CD4-positive, alpha-beta T cell (primary cell): ENCODE results near the gene TBC1D16. TPM values are rescaled to one million over a fixed set of nuclear protein-coding genes. Genes with fewer than 3 reads are reported as not detected.
A peak's percentile ranks its signal among the peaks of the same experiment; 100 is the strongest.

ENCODE experiments used
- ATAC-seq: fragments of 200-7000 bp; cut with Tn5 transposase; one replicate; pipeline ENCODE4 v1.10.0; 2022; ENCODE audit warnings: mild to moderate bottlenecking; ENCODE audit not compliant: poor library complexity
- CTCF ChIA-PET: fragments of 350-600 bp; sonication (Branson Sonifier 250); formaldehyde crosslinking; loops from one replicate; lab custom pipeline; 2021; ENCODE audit warnings: antibody characterized with exemption, inconsistent platforms; lab: Charles Lee
- POLR2A ChIA-PET: fragments of 350-600 bp; sonication (Branson Sonifier 250); formaldehyde crosslinking; loops from one replicate; lab custom pipeline; 2021; ENCODE audit warnings: antibody characterized with exemption, inconsistent platforms; lab: Charles Lee
- DNase-seq, 14 experiments: peaks; one replicate each; pipeline ENCODE4 v3.0.0-alpha.2; 2013 to 2020; ENCODE audit warnings: mixed read lengths in 2 of 14
- H3K27ac ChIP-seq, 2 donors: one replicate each; pipeline versions ENCODE4 v1.5.1 to v1.7.0; 2013; ENCODE audit warnings: low read length in 2 of 2, low read depth in 1 of 2, mild to moderate bottlenecking in 1 of 2
- H3K27me3 ChIP-seq, 2 experiments: 1 replicate in 1 of 2; 2 replicates in 1 of 2; pipeline versions ENCODE4 v1.6.1 to v1.7.0; 2013; ENCODE audit warnings: low read length in 2 of 2, control low read depth in 1 of 2, mild to moderate bottlenecking in 1 of 2, moderate library complexity in 1 of 2; ENCODE audit not compliant: insufficient read depth in 2 of 2, control insufficient read depth in 1 of 2
- H3K36me3 ChIP-seq: one replicate; pipeline ENCODE4 v1.6.1; 2013; ENCODE audit warnings: low read length, control low read depth; ENCODE audit not compliant: insufficient read depth
- H3K4me1 ChIP-seq: one replicate; pipeline ENCODE4 v1.6.1; 2013; ENCODE audit warnings: low read length, control low read depth; ENCODE audit not compliant: insufficient read depth
- H3K4me3 ChIP-seq: one replicate; pipeline ENCODE4 v1.5.1; 2013; ENCODE audit warnings: mild to moderate bottlenecking, low read length, moderate library complexity
- H3K9me3 ChIP-seq, 2 experiments: 1 replicate in 1 of 2; 2 replicates in 1 of 2; pipeline versions ENCODE4 v1.6.1 to v1.7.0; 2013; ENCODE audit warnings: low read length in 2 of 2, mild to moderate bottlenecking in 2 of 2, control low read depth in 1 of 2, moderate library complexity in 1 of 2; ENCODE audit not compliant: control insufficient read depth in 1 of 2, insufficient read depth in 1 of 2
- H3K27ac Mint-ChIP-seq: one replicate; pipeline ENCODE4 v1.8.0; 2020; ENCODE audit warnings: mixed read lengths
- H3K27me3 Mint-ChIP-seq: one replicate; pipeline ENCODE4 v1.8.0; 2021; ENCODE audit warnings: mixed read lengths
- H3K36me3 Mint-ChIP-seq: one replicate; pipeline ENCODE4 v1.8.0; 2021; ENCODE audit warnings: low read depth, mixed read lengths
- H3K4me1 Mint-ChIP-seq: one replicate; pipeline ENCODE4 v1.8.0; 2021; ENCODE audit warnings: low read depth, mixed read lengths
- H3K4me3 Mint-ChIP-seq: one replicate; pipeline ENCODE4 v1.8.0; 2020; ENCODE audit warnings: mild to moderate bottlenecking, mixed read lengths
- H3K9me3 Mint-ChIP-seq: one replicate; pipeline ENCODE4 v1.8.0; 2020; ENCODE audit warnings: mixed read lengths
- CTCF ChIP-seq: fragments of 200-600 bp; IDR thresholded peaks from one replicate; pipeline ENCODE4 v1.8.0; 2022; ENCODE audit warnings: antibody characterized with exemption, mild to moderate bottlenecking
- intact Hi-C, 2 experiments: fragments of 100-400 bp; cut with DNase I in 1 of 2; cut with micrococcal nuclease in 1 of 2; formaldehyde crosslinking; loops; one replicate each; pipeline versions ENCODE4 v1.15.1 to v1.9.0; 2023 to 2025; cut with DNase I, micrococcal nuclease
- total RNA-seq, 174 experiments: library from RNA in 2 of 174; stranded (reverse) in 2 of 174; gene quantifications; one replicate each; pipeline ENCODE4 v1.2.3 and lab custom pipeline; 2021 to 2026

Gene TBC1D16
- total RNA-seq, 2 experiments from 2014 or later = 1.9 to 2.5 TPM

GRCh38 chr17:79944821-79945391, 90.8 kb downstream of the TBC1D16 start:
- Mint-ChIP-seq H3K4me1 (peaks cover 7% of the 10 kb centered on the region), H3K27me3 (no peaks in the 10 kb centered on the region), H3K4me3 (no peak overlapping the region), H3K36me3 (no peaks in the 10 kb centered on the region), H3K9me3 (no peaks in the 10 kb centered on the region), H3K27ac (no peak overlapping the region)
- ATAC-seq = no peak
- peaks cover 13% of the 10 kb centered on the region for H3K4me1 ChIP-seq
- H3K27me3 ChIP-seq = no peaks in the 10 kb centered on the region
- no peak for TF ChIP-seq CTCF
- H3K27ac ChIP-seq = no peak overlapping the region
- H3K36me3 ChIP-seq = no peaks in the 10 kb centered on the region
- POLR2A ChIA-PET = no interaction called here
- no peak overlapping the region for H3K4me3 ChIP-seq
- intact Hi-C loops = no loop called here
- peak in 1 of 14 experiments; percentile 14 for DNase-seq
- H3K9me3 ChIP-seq = no peaks in the 10 kb centered on the region
- CTCF ChIA-PET = no interaction called here

GRCh38 chr17:79944251-79944812, 91.3 kb downstream of the TBC1D16 start:
- Histone ChIP-seq H3K27ac (no peak overlapping the region), H3K4me1 (peaks cover 13% of the 10 kb centered on the region), H3K27me3 (no peaks in the 10 kb centered on the region), H3K9me3 (no peaks in the 10 kb centered on the region), H3K36me3 (no peaks in the 10 kb centered on the region), H3K4me3 (no peak overlapping the region)
- Mint-ChIP-seq H3K27me3 (no peaks in the 10 kb centered on the region), H3K36me3 (no peaks in the 10 kb centered on the region), H3K27ac (no peak overlapping the region), H3K9me3 (no peaks in the 10 kb centered on the region), H3K4me3 (no peak overlapping the region), H3K4me1 (peaks cover 7% of the 10 kb centered on the region)
- ChIA-PET CTCF (no interaction called here), POLR2A (no interaction called here)
- ATAC-seq (no peak), DNase-seq (no peak)
- intact Hi-C loops = no loop called here
- TF ChIP-seq CTCF = no peak

GRCh38 chr17:79943347-79944241, 92.1 kb downstream of the TBC1D16 start:
- H3K27ac Mint-ChIP-seq = no peak overlapping the region
- CTCF ChIA-PET = no interaction called here
- H3K27me3 Mint-ChIP-seq = no peaks in the 10 kb centered on the region
- intact Hi-C loops = no loop called here
- no peak for ATAC-seq
- POLR2A ChIA-PET = no interaction called here
- no peak for DNase-seq
- no peaks in the 10 kb centered on the region for H3K36me3 Mint-ChIP-seq
- Histone ChIP-seq H3K4me3 (no peak overlapping the region), H3K27ac (no peak overlapping the region), H3K36me3 (no peaks in the 10 kb centered on the region), H3K9me3 (no peaks in the 10 kb centered on the region), H3K4me1 (peaks cover 13% of the 10 kb centered on the region), H3K27me3 (no peaks in the 10 kb centered on the region)
- no peak for TF ChIP-seq CTCF
- H3K4me1 Mint-ChIP-seq = peaks cover 7% of the 10 kb centered on the region
- H3K9me3 Mint-ChIP-seq = no peaks in the 10 kb centered on the region
- H3K4me3 Mint-ChIP-seq = no peak overlapping the region
